GM12878 (cell line): ENCODE data around the gene RAP1A. TPM values are rescaled to one million over a fixed set of nuclear protein-coding genes. Genes with fewer than 3 reads are reported as not detected.

Experiments
- ATAC-seq: fragments of 200-7000 bp; cut with Tn5 transposase; 3 replicates; pipeline ENCODE4 v1.9.1; 2020; ENCODE audit warnings: mild to moderate bottlenecking, moderate library complexity
- BruUV-seq: library from RNA; stranded (reverse); fragments of 400-500 nt; replicated peaks from 2 replicates; lab custom pipeline; 2021; lab: Mats Ljungman, UMichigan
- CTCF ChIA-PET: fragments of 300-600 bp; sonication (Branson Sonifier 250); formaldehyde crosslinking; extraction: SDS; loops from one replicate; lab custom pipeline; 2021; ENCODE audit warnings: inconsistent platforms; lab: Yijun Ruan, JAX
- POLR2A ChIA-PET: fragments of 350-600 bp; formaldehyde crosslinking; extraction: SDS; loops from one replicate; lab custom pipeline; 2021; ENCODE audit warnings: inconsistent platforms; lab: Charles Lee
- RAD21 ChIA-PET: fragments of 300-600 bp; sonication (Branson Sonifier 250); formaldehyde crosslinking; loops from one replicate; lab custom pipeline; 2023; ENCODE audit warnings: antibody characterized with exemption; ENCODE audit not compliant: unreplicated experiment; lab: Charles Lee
- SMC1A ChIA-PET: fragments of 300-600 bp; sonication (Branson Sonifier 250); formaldehyde crosslinking; loops from one replicate; lab custom pipeline; 2023; ENCODE audit not compliant: unreplicated experiment, uncharacterized antibody; lab: Charles Lee
- DNase-seq: peaks from one replicate; pipeline ENCODE4 v3.0.0-alpha.2; 2011; ENCODE audit warnings: low read depth, low spot score
- FAIRE-seq: peaks from 3 replicates; lab custom pipeline; 2011; peaks lifted over from hg19 to GRCh38; lab: Jason Lieb, UNC
- H2AFZ ChIP-seq: 2 replicates; pipeline ENCODE4 v1.6.0; 2011; ENCODE audit warnings: low read depth, low read length, control low read depth; ENCODE audit not compliant: control insufficient read depth
- H3K27ac ChIP-seq: 2 replicates; pipeline ENCODE4 v1.5.1; 2011; ENCODE audit warnings: control low read depth; ENCODE audit not compliant: control insufficient read depth, insufficient read depth
- H3K27me3 ChIP-seq, 2 experiments: replicated peaks in 1 of 2; 2 replicates each; pipeline versions ENCODE4 v1.6.0 to v1.6.1; 2011; ENCODE audit warnings: low read length in 1 of 2; ENCODE audit not compliant: control insufficient read depth in 2 of 2, insufficient read depth in 2 of 2
- H3K36me3 ChIP-seq, 2 experiments: 2 replicates each; pipeline ENCODE4 v1.5.1; 2011; ENCODE audit warnings: low read length in 1 of 2; ENCODE audit not compliant: control insufficient read depth in 2 of 2, insufficient read depth in 2 of 2
- H3K4me1 ChIP-seq: 2 replicates; pipeline ENCODE4 v1.6.1; 2011; ENCODE audit warnings: mild to moderate bottlenecking, low read length, moderate library complexity, mixed read lengths; ENCODE audit not compliant: control insufficient read depth, insufficient read depth
- H3K4me2 ChIP-seq: 2 replicates; pipeline ENCODE4 v1.6.0; 2011; ENCODE audit warnings: control low read depth; ENCODE audit not compliant: control insufficient read depth, insufficient read depth
- H3K4me3 ChIP-seq: fragments of 200-600 bp; sonication (generic); 2 replicates; pipeline ENCODE4 v1.5.1; 2016
- H3K79me2 ChIP-seq: 2 replicates; pipeline ENCODE4 v1.6.0; 2011; ENCODE audit warnings: low read length; ENCODE audit not compliant: control insufficient read depth, insufficient read depth
- H3K9ac ChIP-seq: 2 replicates; pipeline ENCODE4 v1.8.0; 2011; ENCODE audit warnings: low read length, control low read depth, mixed read lengths; ENCODE audit not compliant: control insufficient read depth, insufficient read depth
- H3K9me3 ChIP-seq: replicated peaks from 3 replicates; pipeline ENCODE4 v1.5.1; 2011; ENCODE audit warnings: mild to moderate bottlenecking, low read length; ENCODE audit not compliant: control insufficient read depth, insufficient read depth
- H4K20me1 ChIP-seq: 2 replicates; pipeline ENCODE4 v1.6.0; 2011; ENCODE audit not compliant: control insufficient read depth, insufficient read depth
- BCL3 ChIP-seq: IDR thresholded peaks from 2 replicates; pipeline ENCODE4 v1.6.1; 2011; ENCODE audit warnings: borderline replicate concordance, low read depth, mild to moderate bottlenecking, moderate library complexity, low read length; ENCODE audit not compliant: insufficient read depth, poor library complexity, severe bottlenecking
- EED ChIP-seq: sonication (generic); IDR thresholded peaks from 2 replicates; pipeline ENCODE4 v1.6.1; 2016; ENCODE audit warnings: antibody characterized with exemption, low read depth
- EGR1 ChIP-seq, 2 experiments: IDR thresholded peaks; 1 replicate in 1 of 2; 2 replicates in 1 of 2; pipeline ENCODE4 v1.6.1; 2011 to 2012; ENCODE audit warnings: low read depth in 2 of 2, low read length in 2 of 2, borderline replicate concordance in 1 of 2, mild to moderate bottlenecking in 1 of 2, moderate library complexity in 1 of 2
- EP300 ChIP-seq, 2 experiments: fragments of 150-350 bp in 1 of 2; IDR thresholded peaks; 2 replicates each; pipeline ENCODE4 v1.6.1; 2011 to 2012; ENCODE audit warnings: low read depth in 2 of 2, low read length in 2 of 2, borderline replicate concordance in 1 of 2, improper control_type of control experiment in 1 of 2, inconsistent platforms in 1 of 2; ENCODE audit not compliant: control insufficient read depth in 1 of 2
- LARP7 ChIP-seq: fragments of 450-650 bp; IDR thresholded peaks from 2 replicates; pipeline ENCODE4 v1.6.1; 2017; ENCODE audit warnings: mild to moderate bottlenecking
- NR2C2 ChIP-seq: IDR thresholded peaks from 2 replicates; pipeline ENCODE4 v1.6.1; 2011; ENCODE audit warnings: borderline replicate concordance, low read depth; ENCODE audit not compliant: control insufficient read depth, insufficient read length
- REST ChIP-seq: IDR thresholded peaks from 2 replicates; pipeline ENCODE4 v1.6.1; 2012; ENCODE audit warnings: mild to moderate bottlenecking, low read depth, low read length
- SMAD5 ChIP-seq: IDR thresholded peaks from 2 replicates; pipeline ENCODE4 v1.6.1; 2016; ENCODE audit warnings: antibody characterized with exemption, low read depth
- ZNF274 ChIP-seq: IDR thresholded peaks from one replicate; pipeline ENCODE4 v1.8.0; 2011; ENCODE audit not compliant: insufficient read length, insufficient read depth
- WGBS: methylation state at CpG from one replicate; pipeline ENCODE4 v1.1.6; 2016; ENCODE audit warnings: low lambda C conversion rate; ENCODE audit not compliant: insufficient replicate concordance, insufficient coverage; ENCODE audit errors: missing lambda C conversion rate; 5-methylcytosine and 5-hydroxymethylcytosine counted together
- in situ Hi-C: fragments of 300-500 bp; cut with MboI; formaldehyde crosslinking; loops from 9 replicates; pipeline ENCODE4 v1.14.3; 2018; ENCODE audit warnings: mixed read lengths
- intact Hi-C: fragments of 100-400 bp; cut with micrococcal nuclease; formaldehyde crosslinking; loops from one replicate; pipeline ENCODE4 v1.14.2; 2022; ENCODE audit not compliant: unreplicated experiment
- polyA plus RNA-seq, 11 experiments: library from polyadenylated mRNA; depleted of rRNA in 4 of 11; unstranded in 6 of 11; stranded (reverse) in 5 of 11; fragments of >200 nt; fragmentation: Nextera tagmentation in 4 of 11; fragmentation: Illumina TruSeq in 1 of 11; extraction: Ambion mirVana in 4 of 11; extraction: Trizol in 1 of 11; gene quantifications; 1 replicate in 1 of 11; 2 replicates in 10 of 11; pipeline versions ENCODE4 v1.2.1 to v1.2.3, GENCODE V29; 2011 to 2016; ENCODE audit warnings: inconsistent platforms in 2 of 11, missing spikeins in 2 of 11, low read depth in 1 of 11
- total RNA-seq, 4 experiments: library from RNA; depleted of rRNA in 3 of 4; stranded (reverse); fragments of >200 nt in 3 of 4; fragmentation: Illumina TruSeq in 1 of 4; extraction: Trizol in 1 of 4; gene quantifications; 2 replicates each; pipeline versions ENCODE4 v1.2.1 to v1.2.3, GENCODE V29; 2013 to 2021

RAP1A gene
- total and polyA plus RNA-seq, 10 of the 15 experiments (the other 5 are each of a cell fraction or from before 2014, with no cell fraction given): 38.4 to 213 (median 86.0) TPM

- RAD21 ChIA-PET: interaction anchor here (1.0 to 6.7 kb wide), 4 partner anchors 9 to 715 kb away, joined by 3 to 51 read pairs (median 11); no protein-coding TSS in a partner anchor
- intact Hi-C loops: loop anchor here (2.0 kb wide), 2 partner anchors 31 to 237 kb away; no protein-coding TSS in a partner anchor
- no peak overlapping the region for H3K9ac ChIP-seq
- FAIRE-seq (no peak), DNase-seq (no peak), ATAC-seq (no peak)
- POLR2A ChIA-PET: interaction anchor here (1.6 kb wide), 1 partner anchor 81 kb away, joined by 3 read pairs; no protein-coding TSS in a partner anchor
- H4K20me1 ChIP-seq: no peaks in the 10 kb centered on the region
- no peak overlapping the region for H3K27ac ChIP-seq
- TF ChIP-seq BCL3 (no peak), EED (no peak), LARP7 (no peak), EGR1 (IDR thresholded peaks at IDR 0.05; ENCODE audit: borderline replicate concordance in 1 of 2, low read depth in 2 of 2, low read length in 2 of 2) (no peak), ZNF274 (no peak), SMAD5 (no peak), REST (no peak), EP300 (IDR thresholded peaks at IDR 0.05; ENCODE audit: borderline replicate concordance in 1 of 2, control insufficient read depth in 1 of 2, low read depth in 2 of 2, low read length in 2 of 2) (no peak), NR2C2 (no peak)
- no peaks in the 10 kb centered on the region for H3K4me1 ChIP-seq
- H3K9me3 ChIP-seq: no peaks in the 10 kb centered on the region
- peaks cover 0 to 3% of the 10 kb centered on the region in 2 experiments; a peak in 1 of 4 replicates for H3K27me3 ChIP-seq
- no peaks in the 10 kb centered on the region for H3K79me2 ChIP-seq
- H3K4me3 ChIP-seq: no peak overlapping the region
- in situ Hi-C loops: loop anchor here (5.0 kb wide), 1 partner anchor 264 kb away; no protein-coding TSS in a partner anchor
- SMC1A ChIA-PET: interaction anchor here (0.6 to 12.9 kb wide), 7 partner anchors 9 to 264 kb away, joined by 3 to 123 read pairs (median 5); partner anchors contain the start of genes ADORA3 and TMIGD3
- H3K36me3 ChIP-seq: no peaks in the 10 kb centered on the region
- H3K4me2 ChIP-seq: no peak overlapping the region
- no peak overlapping the region for H2AFZ ChIP-seq
- CTCF ChIA-PET: interaction anchor here (1.2 to 12.7 kb wide), 9 partner anchors 9 to 264 kb away, joined by 3 to 135 read pairs (median 11); no protein-coding TSS in a partner anchor
- BruUV-seq: no TSS peak
- WGBS: 89% methylated on average over 9 of the region's 9 CpGs
These were observed 126.4 kb downstream of the RAP1A start for GRCh38 chr1:111745675-111746613.
